DOHH2 (cell line): Measurements from ENCODE around the gene RFLNA.

ENCODE experiments used
- H3F3A ChIP-seq: fragments of 200-600 bp; sonication (generic), shearing (Covaris generic); 2 replicates; pipeline ENCODE4 v1.6.0; 2016; ENCODE audit warnings: antibody characterized with exemption, mild to moderate bottlenecking; ENCODE audit not compliant: control insufficient read depth, insufficient read depth
- H3K27ac ChIP-seq: fragments of 200-600 bp; sonication (generic); 2 replicates; pipeline ENCODE4 v1.5.1; 2014; ENCODE audit warnings: low read depth, mild to moderate bottlenecking, low read length, moderate library complexity
- H3K27me3 ChIP-seq: fragments of 200-600 bp; sonication (generic); 2 replicates; pipeline ENCODE4 v1.6.1; 2014; ENCODE audit warnings: mild to moderate bottlenecking, low read length, mixed read lengths; ENCODE audit not compliant: control insufficient read depth
- H3K36me3 ChIP-seq: fragments of 200-600 bp; sonication (generic); 2 replicates; pipeline ENCODE4 v1.6.1; 2014; ENCODE audit warnings: mild to moderate bottlenecking, low read length, moderate library complexity, mixed read lengths; ENCODE audit not compliant: control insufficient read depth
- H3K4me1 ChIP-seq: fragments of 200-600 bp; sonication (generic); 2 replicates; pipeline ENCODE4 v1.6.1; 2014; ENCODE audit warnings: mild to moderate bottlenecking, low read length, mixed read lengths; ENCODE audit not compliant: control insufficient read depth
- H3K4me2 ChIP-seq: fragments of 200-600 bp; sonication (generic); 2 replicates; pipeline ENCODE4 v1.6.0; 2014; ENCODE audit warnings: mild to moderate bottlenecking, low read length, moderate library complexity
- H3K4me3 ChIP-seq: fragments of 200-600 bp; sonication (generic); 2 replicates; pipeline ENCODE4 v1.5.1; 2014; ENCODE audit warnings: mild to moderate bottlenecking, low read length, mixed read lengths
- H3K79me2 ChIP-seq: fragments of 200-600 bp; sonication (generic); 2 replicates; pipeline ENCODE4 v1.6.1; 2014; ENCODE audit warnings: mild to moderate bottlenecking, low read length, mixed read lengths; ENCODE audit not compliant: control insufficient read depth
- H3K9me2 ChIP-seq: fragments of 200-600 bp; sonication (generic); replicated peaks from 2 replicates; pipeline ENCODE4 v1.6.1; 2014; ENCODE audit warnings: mild to moderate bottlenecking, low read length, mixed read lengths; ENCODE audit not compliant: control insufficient read depth
- H3K9me3 ChIP-seq: fragments of 200-600 bp; sonication (generic); 2 replicates; pipeline ENCODE4 v1.6.1; 2014; ENCODE audit warnings: antibody characterized with exemption, low read length, mixed read lengths; ENCODE audit not compliant: control insufficient read depth, insufficient read depth
- H4K20me1 ChIP-seq: fragments of 200-600 bp; sonication (generic); 2 replicates; pipeline ENCODE4 v1.6.0; 2014; ENCODE audit warnings: low read depth, mild to moderate bottlenecking, antibody characterized with exemption, low read length, moderate library complexity; ENCODE audit not compliant: control insufficient read depth, insufficient read depth
- CTCF ChIP-seq: fragments of 200-600 bp; sonication (generic); IDR thresholded peaks from one replicate; pipeline ENCODE4 v1.5.1; 2014; ENCODE audit warnings: antibody characterized with exemption, mild to moderate bottlenecking, low read depth, low read length; ENCODE audit not compliant: poor library complexity, severe bottlenecking
- EZH2phosphoT487 ChIP-seq: fragments of 200-600 bp; sonication (generic); IDR thresholded peaks from 2 replicates; pipeline ENCODE4 v1.6.1; 2017; ENCODE audit warnings: borderline replicate concordance, mild to moderate bottlenecking, antibody characterized with exemption, low read length, moderate library complexity, mixed read lengths

The RFLNA gene

GRCh38 chr12:124348659-124349380 lies 53.9 kb downstream of the RFLNA start:
- H3K4me3 ChIP-seq, result no peak overlapping the region
- H4K20me1 ChIP-seq, result no peaks in the 10 kb centered on the region
- H3K9me2 ChIP-seq, result no peaks in the 10 kb centered on the region
- peaks cover 19% of the 10 kb centered on the region; the same call in 1 of the 2 replicates for H3K36me3 ChIP-seq
- H3K27ac ChIP-seq, result no peak overlapping the region
- H3K9me3 ChIP-seq, result no peaks in the 10 kb centered on the region
- H3K4me1 ChIP-seq, result no peaks in the 10 kb centered on the region
- no peak overlapping the region for H3K4me2 ChIP-seq
- no peaks in the 10 kb centered on the region for H3K27me3 ChIP-seq
- TF ChIP-seq CTCF, result no peak
- TF ChIP-seq EZH2phosphoT487, result no peak
- no peaks in the 10 kb centered on the region for H3K79me2 ChIP-seq
- H3F3A ChIP-seq, result no peaks in the 10 kb centered on the region

GRCh38 chr12:124350491-124350890 lies 55.6 kb downstream of the RFLNA start:
- no peaks in the 10 kb centered on the region for H3K9me3 ChIP-seq
- H3K36me3 ChIP-seq, result peaks cover 17% of the 10 kb centered on the region; the same call in 1 of the 2 replicates
- H3K27ac ChIP-seq, result no peak overlapping the region
- H3K9me2 ChIP-seq, result no peaks in the 10 kb centered on the region
- TF ChIP-seq EZH2phosphoT487 (no peak), CTCF (no peak)
- no peaks in the 10 kb centered on the region for H4K20me1 ChIP-seq
- H3K4me3 ChIP-seq, result no peak overlapping the region
- no peaks in the 10 kb centered on the region for H3K27me3 ChIP-seq
- H3K79me2 ChIP-seq, result no peaks in the 10 kb centered on the region
- no peak overlapping the region for H3K4me2 ChIP-seq
- H3K4me1 ChIP-seq, result no peaks in the 10 kb centered on the region
- H3F3A ChIP-seq, result no peaks in the 10 kb centered on the region

- H3K4me1 ChIP-seq, result no peaks in the 10 kb centered on the region
- no peaks in the 10 kb centered on the region for H3K79me2 ChIP-seq
- TF ChIP-seq CTCF (no peak), EZH2phosphoT487 (no peak)
- H3F3A ChIP-seq, result no peaks in the 10 kb centered on the region
- H3K9me2 ChIP-seq, result no peaks in the 10 kb centered on the region
- no peaks in the 10 kb centered on the region for H3K9me3 ChIP-seq
- H3K4me3 ChIP-seq, result no peak overlapping the region
- H3K36me3 ChIP-seq, result peaks cover 19% of the 10 kb centered on the region; the same call in 1 of the 2 replicates
- H3K27me3 ChIP-seq, result no peaks in the 10 kb centered on the region
- no peak overlapping the region for H3K27ac ChIP-seq
- H4K20me1 ChIP-seq, result no peaks in the 10 kb centered on the region
- no peak overlapping the region for H3K4me2 ChIP-seq
These were observed 56.5 kb downstream of the RFLNA start for GRCh38 chr12:124351422-124351821.
